ENCODE results near the gene G0S2. TPM values are rescaled to one million over a fixed set of nuclear protein-coding genes. Genes with fewer than 3 reads are reported as not detected.

Gene G0S2
- total and polyA plus RNA-seq, 2 of the 4 experiments (the other 2 are of a cell fraction), result 0.36 to 0.53 TPM

DNA sequence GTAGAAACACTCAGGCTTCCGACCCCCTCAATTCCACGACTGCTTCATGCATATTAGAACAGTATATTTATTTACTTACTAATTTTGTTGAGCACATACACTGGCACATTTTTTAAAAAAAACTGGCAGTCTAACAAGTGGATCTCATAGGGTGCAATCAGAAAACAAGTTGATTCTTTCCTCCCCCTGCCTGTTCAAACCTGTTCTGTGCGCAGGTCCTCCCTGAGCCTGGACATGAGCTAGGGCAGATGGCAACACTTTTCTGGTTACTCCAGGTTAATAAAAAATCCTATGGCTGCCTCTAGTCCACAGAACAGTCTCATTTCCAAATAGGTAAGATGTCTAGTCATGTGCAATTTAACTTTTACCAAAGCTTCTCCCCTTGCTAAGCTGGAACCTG lies 48.1 kb downstream of the G0S2 start:
- POLR2A ChIA-PET (ENCODE audit: unreplicated experiment), result no interaction called here
- H3K14ac ChIP-seq (replicated peaks; ENCODE audit: low read depth, low read length), result no peak overlapping the region
- H3K23ac ChIP-seq (ENCODE audit: low read depth, low read length), result no peak overlapping the region
- BruUV-seq (replicated peaks), result no TSS peak
- H3K4me2 ChIP-seq (ENCODE audit: low read depth, low read length), result no peak overlapping the region
- no peak for TF ChIP-seq RAD21 (IDR thresholded peaks at IDR 0.05; ENCODE audit: low read length)
- no peak overlapping the region for H3K4ac ChIP-seq (ENCODE audit: low read depth, low read length)
- dilution Hi-C loops (cut with HindIII; ENCODE audit: low sequenced_read_pairs, unreplicated experiment), result no loop called here
- H2BK5ac ChIP-seq (ENCODE audit: low read depth, low read length, poor library complexity, severe bottlenecking), result no peak overlapping the region
- no CpG with 5 or more reads among the region's 3 CpGs for WGBS, 2 experiments (ENCODE audit: extremely low coverage in 2 of 2, insufficient read length in 1 of 2)
- H4K8ac ChIP-seq (ENCODE audit: low read depth in 2 of 2, low read length in 2 of 2), result no peak overlapping the region
- H3K27me3 ChIP-seq (ENCODE audit: control insufficient read depth, insufficient read depth, low read length), result no peaks in the 10 kb centered on the region
- H3K4me3 ChIP-seq (ENCODE audit: insufficient read depth, low read depth, low read length), result no peak overlapping the region
- no peak overlapping the region for H4K91ac ChIP-seq (ENCODE audit: insufficient read depth, low read depth, low read length)
- no peak overlapping the region for H3K18ac ChIP-seq (ENCODE audit: low read depth, low read length)
- DNase-seq (no peak), ATAC-seq (ENCODE audit: low read depth) (no peak)
- H2BK15ac ChIP-seq (ENCODE audit: low read depth, low read length), result no peak overlapping the region
- in situ Hi-C loops (cut with MboI; ENCODE audit: low sequenced_read_pairs), result no loop called here
- no peak overlapping the region for H3K9ac ChIP-seq (ENCODE audit: low read depth, low read length)
- H3K56ac ChIP-seq (ENCODE audit: extremely low read depth, insufficient read depth, low read length), result no peak overlapping the region
- H3K36me3 ChIP-seq (ENCODE audit: control insufficient read depth, insufficient read depth, low read length), result no peaks in the 10 kb centered on the region
- no peaks in the 10 kb centered on the region for H4K20me1 ChIP-seq (ENCODE audit: insufficient read depth, low read length)
- no peaks in the 10 kb centered on the region for H3K79me1 ChIP-seq (ENCODE audit: low read depth in 1 of 2, low read length in 2 of 2)
- H2AK9ac ChIP-seq (replicated peaks; ENCODE audit: low read depth, low read length, poor library complexity), result no peak overlapping the region
- H3K9me3 ChIP-seq (ENCODE audit: control insufficient read depth, insufficient read depth, low read length), result no peaks in the 10 kb centered on the region
- no peak overlapping the region for H2BK120ac ChIP-seq (ENCODE audit: low read depth, low read length)
- H2AK5ac ChIP-seq (ENCODE audit: low read depth, low read length), result no peak overlapping the region
- CTCF ChIA-PET, result no interaction called here
- H3K4me1 ChIP-seq (ENCODE audit: control insufficient read depth, insufficient read depth, low read length), result peaks cover 1% of the 10 kb centered on the region; the same call in 1 of the 2 replicates
- intact Hi-C loops (cut with micrococcal nuclease), result no loop called here
- no peaks in the 10 kb centered on the region for H3K9me1 ChIP-seq (ENCODE audit: insufficient read depth, low read length)
- no peak overlapping the region for H3K27ac ChIP-seq (ENCODE audit: insufficient read depth, low read length)
- H4K5ac ChIP-seq (ENCODE audit: low read depth, low read length), result no peak overlapping the region
- H2BK20ac ChIP-seq (ENCODE audit: low read depth, low read length), result no peak overlapping the region
- H2AFZ ChIP-seq (replicated peaks; ENCODE audit: low read length, poor library complexity), result no peak overlapping the region
